Panc1 (cell line): Measurements from ENCODE around the gene TMUB1.

Experiments used
- CTCF ChIP-seq: fragments of 450-650 bp; IDR thresholded peaks from 2 replicates; pipeline ENCODE4 v1.5.1; 2017; ENCODE audit warnings: mild to moderate bottlenecking
- POLR2AphosphoS5 ChIP-seq: IDR thresholded peaks from 2 replicates; pipeline ENCODE4 v1.6.1; 2012; ENCODE audit warnings: mild to moderate bottlenecking, low read depth, low read length, moderate library complexity
- SIN3A ChIP-seq: IDR thresholded peaks from 2 replicates; pipeline ENCODE4 v1.6.1; 2012; ENCODE audit warnings: low read depth, mild to moderate bottlenecking, low read length, moderate library complexity, borderline replicate concordance; ENCODE audit not compliant: insufficient read depth

- no peak for TF ChIP-seq CTCF
- no peak for TF ChIP-seq SIN3A
- TF ChIP-seq POLR2AphosphoS5: no peak
Observed at GRCh38 chr7:151068069-151068773, 15.1 kb downstream of the TMUB1 start.
